ENCODE measurements around the gene SNAP47.

SNAP47 gene

GRCh38 chr1:227753999-227754711, 18.9 kb downstream of the SNAP47 start:
- DNase-seq, result no peak

- DNase-seq, result no peak
Observed at GRCh38 chr1:227754958-227755357, 19.7 kb downstream of the SNAP47 start.

GRCh38 chr1:227756172-227756959, 21.1 kb downstream of the SNAP47 start:
- DNase-seq, result no peak

- no peak for DNase-seq
Observed at GRCh38 chr1:227757781-227758180, 22.5 kb downstream of the SNAP47 start.

GRCh38 chr1:227758366-227758765, 23.1 kb downstream of the SNAP47 start:
- no peak for DNase-seq

GRCh38 chr1:227759341-227760300, 24.4 kb downstream of the SNAP47 start:
- DNase-seq, result no peak

- DNase-seq, result no peak
Observed at GRCh38 chr1:227760377-227760776, 25.1 kb downstream of the SNAP47 start.

GRCh38 chr1:227761621-227762230, 26.5 kb downstream of the SNAP47 start:
- no peak for DNase-seq

GRCh38 chr1:227762231-227762911, 27.1 kb downstream of the SNAP47 start:
- peak; percentile 82 for DNase-seq

GRCh38 chr1:227763246-227764018, 28.2 kb downstream of the SNAP47 start:
- DNase-seq, result no peak

GRCh38 chr1:227764019-227764391, 28.8 kb downstream of the SNAP47 start:
- DNase-seq, result no peak

- DNase-seq, result no peak
Observed at GRCh38 chr1:227765261-227766014, 30.2 kb downstream of the SNAP47 start.

- DNase-seq, result peak; percentile 75
Observed at GRCh38 chr1:227766015-227766634, 30.9 kb downstream of the SNAP47 start.

- no peak for DNase-seq
Observed at GRCh38 chr1:227766653-227767277, 31.5 kb downstream of the SNAP47 start.

- DNase-seq, result no peak
Observed at GRCh38 chr1:227767401-227768124, 32.3 kb downstream of the SNAP47 start.

GRCh38 chr1:227768125-227768439, 32.8 kb downstream of the SNAP47 start:
- no peak for DNase-seq

- no peak for DNase-seq
Observed at GRCh38 chr1:227768640-227769039, 33.4 kb downstream of the SNAP47 start.

- no peak for DNase-seq
Observed at GRCh38 chr1:227769047-227769935, 34.1 kb downstream of the SNAP47 start.
